Esophagus muscularis mucosa (tissue), 4 donors: ENCODE measurements around the gene YAF2. TPM values are rescaled to one million over a fixed set of nuclear protein-coding genes. Genes with fewer than 3 reads are reported as not detected.

Source experiments
- DNase-seq: peaks from one replicate; pipeline ENCODE4 v3.0.0-alpha.2; 2017; ENCODE audit errors: extremely low spot score
- H3K27ac ChIP-seq, 4 donors: fragments of 200-600 bp; sonication (generic); replicated peaks in 1 of 4; 1 replicate in 3 of 4; 2 replicates in 1 of 4; pipeline ENCODE4 v1.5.1; 2016 to 2019; ENCODE audit warnings: mild to moderate bottlenecking in 1 of 4
- H3K27me3 ChIP-seq, 4 donors: fragments of 200-600 bp; sonication (generic); one replicate each; pipeline versions ENCODE4 v1.5.1 to v1.6.0; 2016 to 2019
- H3K36me3 ChIP-seq, 4 donors: fragments of 200-600 bp; sonication (generic); one replicate each; pipeline ENCODE4 v1.5.1; 2016 to 2019
- H3K4me1 ChIP-seq, 4 donors: fragments of 200-600 bp; sonication (generic); one replicate each; pipeline ENCODE4 v1.5.1; 2016 to 2019
- H3K4me3 ChIP-seq, 4 donors: fragments of 200-600 bp; sonication (generic); 1 replicate in 2 of 4; 2 replicates in 2 of 4; pipeline ENCODE4 v1.5.1; 2016 to 2019; ENCODE audit warnings: mild to moderate bottlenecking in 4 of 4, moderate library complexity in 1 of 4
- H3K9me3 ChIP-seq, 4 donors: fragments of 200-600 bp; sonication (generic); 1 replicate in 3 of 4; 2 replicates in 1 of 4; pipeline ENCODE4 v1.5.1; 2016 to 2019
- EP300 ChIP-seq: sonication (generic); formaldehyde crosslinking; IDR thresholded peaks from one replicate; pipeline ENCODE4 v1.6.1; 2017; ENCODE audit warnings: antibody characterized with exemption
- POLR2A ChIP-seq: fragments of 450-650 bp; IDR thresholded peaks from one replicate; pipeline ENCODE4 v1.6.1; 2017; ENCODE audit warnings: antibody characterized with exemption, moderate library complexity, mild to moderate bottlenecking, low read depth
- POLR2AphosphoS5 ChIP-seq, 2 donors: sonication (generic); formaldehyde crosslinking; IDR thresholded peaks; one replicate each; pipeline ENCODE4 v1.6.1; 2017; ENCODE audit warnings: antibody characterized with exemption in 2 of 2
- WGBS: methylation state at CpG from one replicate; pipeline ENCODE4 v1.1.5; 2018; 5-methylcytosine and 5-hydroxymethylcytosine counted together
- intact Hi-C: fragments of 100-400 bp; cut with DNase I; formaldehyde crosslinking; loops from one replicate; pipeline ENCODE4 v1.15.1; 2023
- total RNA-seq, 4 donors: library from RNA; depleted of rRNA; stranded (reverse); fragments of >200 nt; gene quantifications; one replicate each; pipeline versions ENCODE4 v1.1.0 to v1.2.1, GENCODE V29; 2016
- TF ChIP-seq, protein P1 (sequence below), 3 experiments: fragments of 200-600 bp in 2 of 3; fragments of 450-650 bp in 1 of 3; sonication (generic) in 2 of 3; IDR thresholded peaks; one replicate each; pipeline ENCODE4 v1.5.1; 2017 to 2019; ENCODE audit warnings: antibody characterized with exemption in 3 of 3, mild to moderate bottlenecking in 2 of 3, moderate library complexity in 1 of 3

YAF2 gene
- total RNA-seq, 4 donors from 2014 or later: 16.8 to 30.3 (median 20.4) TPM

- H3K4me3 ChIP-seq: no peak overlapping the region
- WGBS: 92% methylated on average over 2 of the region's 2 CpGs
- no peak for DNase-seq
Measured at GRCh38 chr12:42156232-42156631, 81.8 kb downstream of the YAF2 start.

GRCh38 chr12:42145552-42146215 lies 92.4 kb downstream of the YAF2 start:
- intact Hi-C loops: loop anchor here (2.0 kb wide), 1 partner anchor 93 kb away; the partner anchor contains the start of gene YAF2
- Histone ChIP-seq H3K4me3 (peak overlapping the region in 3 of 4 donors; percentile 78 to 85 (median 80)), H3K27ac (peak overlapping the region; percentile 87 to 95 (median 90)), H3K9me3 (no peaks in the 10 kb centered on the region), H3K4me1 (peaks cover 15 to 28% (median 22%) of the 10 kb centered on the region in 4 donors), H3K36me3 (no peaks in the 10 kb centered on the region), H3K27me3 (no peaks in the 10 kb centered on the region)
- 87% methylated on average over 11 of the region's 11 CpGs for WGBS
- TF ChIP-seq POLR2A: no peak
- TF ChIP-seq, protein P1, sequence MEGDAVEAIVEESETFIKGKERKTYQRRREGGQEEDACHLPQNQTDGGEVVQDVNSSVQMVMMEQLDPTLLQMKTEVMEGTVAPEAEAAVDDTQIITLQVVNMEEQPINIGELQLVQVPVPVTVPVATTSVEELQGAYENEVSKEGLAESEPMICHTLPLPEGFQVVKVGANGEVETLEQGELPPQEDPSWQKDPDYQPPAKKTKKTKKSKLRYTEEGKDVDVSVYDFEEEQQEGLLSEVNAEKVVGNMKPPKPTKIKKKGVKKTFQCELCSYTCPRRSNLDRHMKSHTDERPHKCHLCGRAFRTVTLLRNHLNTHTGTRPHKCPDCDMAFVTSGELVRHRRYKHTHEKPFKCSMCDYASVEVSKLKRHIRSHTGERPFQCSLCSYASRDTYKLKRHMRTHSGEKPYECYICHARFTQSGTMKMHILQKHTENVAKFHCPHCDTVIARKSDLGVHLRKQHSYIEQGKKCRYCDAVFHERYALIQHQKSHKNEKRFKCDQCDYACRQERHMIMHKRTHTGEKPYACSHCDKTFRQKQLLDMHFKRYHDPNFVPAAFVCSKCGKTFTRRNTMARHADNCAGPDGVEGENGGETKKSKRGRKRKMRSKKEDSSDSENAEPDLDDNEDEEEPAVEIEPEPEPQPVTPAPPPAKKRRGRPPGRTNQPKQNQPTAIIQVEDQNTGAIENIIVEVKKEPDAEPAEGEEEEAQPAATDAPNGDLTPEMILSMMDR (IDR thresholded peaks at IDR 0.05): no peak
- TF ChIP-seq POLR2AphosphoS5 (IDR thresholded peaks at IDR 0.05): no peak
- TF ChIP-seq EP300: no peak
- no peak for DNase-seq

More at GRCh38 chr12:42156232-42156631, 81.8 kb downstream of the YAF2 start:
- intact Hi-C loops: no loop called here
- H3K36me3 ChIP-seq: peaks cover 0 to 29% (median 13%) of the 10 kb centered on the region in 4 donors
- H3K4me1 ChIP-seq: no peaks in the 10 kb centered on the region
- H3K27me3 ChIP-seq: no peaks in the 10 kb centered on the region
- no peaks in the 10 kb centered on the region for H3K9me3 ChIP-seq
- TF ChIP-seq EP300: no peak
- TF ChIP-seq POLR2AphosphoS5 (IDR thresholded peaks at IDR 0.05): no peak
- H3K27ac ChIP-seq: no peak overlapping the region

GRCh38 chr12:42145197-42145549 lies 92.9 kb downstream of the YAF2 start:
- intact Hi-C loops: loop anchor here (2.0 kb wide), 1 partner anchor 94 kb away; the partner anchor contains the start of gene YAF2
- H3K27ac ChIP-seq: peak overlapping the region; percentile 87 to 95 (median 90)
- WGBS: 29% methylated on average over 8 of the region's 8 CpGs
- H3K9me3 ChIP-seq: no peaks in the 10 kb centered on the region
- TF ChIP-seq, protein P1 (IDR thresholded peaks at IDR 0.05): no peak
- no peak for TF ChIP-seq POLR2A
- no peaks in the 10 kb centered on the region for H3K27me3 ChIP-seq
- no peaks in the 10 kb centered on the region for H3K36me3 ChIP-seq
- peaks cover 15 to 32% (median 24%) of the 10 kb centered on the region in 4 donors for H3K4me1 ChIP-seq
- H3K4me3 ChIP-seq: peak overlapping the region; percentile 78 to 89 (median 82)
- DNase-seq: no peak

GRCh38 chr12:42144408-42145196 lies 93.4 kb downstream of the YAF2 start, which contains the start of gene GXYLT1:
TSS of gene GXYLT1 (minus strand) at chr12:42144874. CDS start at chr12:42144646, 228 bp downstream.
- Histone ChIP-seq H3K9me3 (no peaks in the 10 kb centered on the region), H3K4me1 (peaks cover 15 to 32% (median 24%) of the 10 kb centered on the region in 4 donors), H3K4me3 (peak within 1 kb of the TSS; percentile 78 to 89 (median 82)), H3K27me3 (no peaks in the 10 kb centered on the region), H3K36me3 (no peaks in the 10 kb centered on the region), H3K27ac (peak within 1 kb of the TSS; percentile 87 to 95 (median 90))
- TF ChIP-seq POLR2AphosphoS5 (IDR thresholded peaks at IDR 0.05): peak; percentile 87 to 89
- TF ChIP-seq, protein P1 (IDR thresholded peaks at IDR 0.05): peak in 1 of 3 experiments; percentile 3
- TF ChIP-seq POLR2A: peak; percentile 32
- TF ChIP-seq EP300: no peak
- DNase-seq: peak; percentile 94
- under 1% methylated on average over 30 of the region's 106 CpGs for WGBS
- intact Hi-C loops: loop anchor here (2.0 to 5.0 kb wide), 2 partner anchors 94 to 183 kb away; partner anchors contain the start of genes PPHLN1, YAF2 and ZCRB1

DNA sequence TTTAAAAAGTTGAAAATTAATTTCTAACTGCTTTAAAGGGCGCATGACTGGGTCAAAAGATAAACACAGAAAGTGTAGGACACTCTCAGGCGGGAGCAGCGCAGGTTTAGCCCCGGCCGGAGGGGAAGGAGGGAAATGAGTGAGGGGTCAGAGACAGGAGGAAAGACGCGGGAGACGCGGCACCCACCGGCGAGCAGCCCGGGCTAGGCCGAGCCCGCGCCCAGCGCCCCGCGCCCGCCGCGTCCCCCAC lies 94.0 kb downstream of the YAF2 start:
- intact Hi-C loops: loop anchor here (2.0 to 5.0 kb wide), 2 partner anchors 95 to 183 kb away; partner anchors contain the start of genes PPHLN1, YAF2 and ZCRB1
- peaks cover 15 to 32% (median 24%) of the 10 kb centered on the region in 4 donors for H3K4me1 ChIP-seq
- DNase-seq: no peak
- H3K36me3 ChIP-seq: no peaks in the 10 kb centered on the region
- no peaks in the 10 kb centered on the region for H3K27me3 ChIP-seq
- WGBS: 0% methylated on average over 21 of the region's 21 CpGs
- H3K4me3 ChIP-seq: peak overlapping the region; percentile 78 to 89 (median 82)
- H3K27ac ChIP-seq: peak overlapping the region; percentile 87 to 95 (median 90)
- TF ChIP-seq POLR2AphosphoS5 (IDR thresholded peaks at IDR 0.05): no peak
- TF ChIP-seq, protein P1 (IDR thresholded peaks at IDR 0.05): no peak
- TF ChIP-seq EP300: no peak
- no peak for TF ChIP-seq POLR2A
- H3K9me3 ChIP-seq: no peaks in the 10 kb centered on the region
